ENCODE data around the gene WDR73.

DNA sequence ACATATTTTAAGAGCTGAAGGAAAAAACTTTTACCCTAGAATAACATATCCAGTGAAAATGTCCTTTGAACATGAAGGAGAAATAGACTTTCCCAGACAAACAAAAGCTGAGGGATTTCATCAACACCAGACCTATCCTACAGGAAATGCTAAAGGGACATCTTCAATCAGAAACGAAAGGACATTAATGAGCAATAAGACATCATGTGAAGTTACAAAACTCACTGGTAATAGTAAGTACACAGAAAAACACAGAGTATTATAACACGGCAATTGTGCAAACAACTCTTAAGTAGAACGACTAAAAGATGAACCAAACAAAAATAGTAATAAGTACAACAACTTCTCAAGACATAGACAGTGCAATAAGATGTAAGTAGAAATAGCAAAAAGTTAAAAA is 56.8 kb downstream of the WDR73 start:
- no peak for TF ChIP-seq TBP (optimal IDR thresholded peaks at IDR 0.05; ENCODE audit: low read depth, low read length)
- TF ChIP-seq, protein P1, sequence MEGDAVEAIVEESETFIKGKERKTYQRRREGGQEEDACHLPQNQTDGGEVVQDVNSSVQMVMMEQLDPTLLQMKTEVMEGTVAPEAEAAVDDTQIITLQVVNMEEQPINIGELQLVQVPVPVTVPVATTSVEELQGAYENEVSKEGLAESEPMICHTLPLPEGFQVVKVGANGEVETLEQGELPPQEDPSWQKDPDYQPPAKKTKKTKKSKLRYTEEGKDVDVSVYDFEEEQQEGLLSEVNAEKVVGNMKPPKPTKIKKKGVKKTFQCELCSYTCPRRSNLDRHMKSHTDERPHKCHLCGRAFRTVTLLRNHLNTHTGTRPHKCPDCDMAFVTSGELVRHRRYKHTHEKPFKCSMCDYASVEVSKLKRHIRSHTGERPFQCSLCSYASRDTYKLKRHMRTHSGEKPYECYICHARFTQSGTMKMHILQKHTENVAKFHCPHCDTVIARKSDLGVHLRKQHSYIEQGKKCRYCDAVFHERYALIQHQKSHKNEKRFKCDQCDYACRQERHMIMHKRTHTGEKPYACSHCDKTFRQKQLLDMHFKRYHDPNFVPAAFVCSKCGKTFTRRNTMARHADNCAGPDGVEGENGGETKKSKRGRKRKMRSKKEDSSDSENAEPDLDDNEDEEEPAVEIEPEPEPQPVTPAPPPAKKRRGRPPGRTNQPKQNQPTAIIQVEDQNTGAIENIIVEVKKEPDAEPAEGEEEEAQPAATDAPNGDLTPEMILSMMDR (IDR thresholded peaks at IDR 0.05 in 2 of 3, conservative IDR thresholded peaks at IDR 0.05 in 1 of 3; ENCODE audit: insufficient read depth in 2 of 3, low read depth in 1 of 3, low read length in 3 of 3), result no peak
- TF ChIP-seq, protein P2, sequence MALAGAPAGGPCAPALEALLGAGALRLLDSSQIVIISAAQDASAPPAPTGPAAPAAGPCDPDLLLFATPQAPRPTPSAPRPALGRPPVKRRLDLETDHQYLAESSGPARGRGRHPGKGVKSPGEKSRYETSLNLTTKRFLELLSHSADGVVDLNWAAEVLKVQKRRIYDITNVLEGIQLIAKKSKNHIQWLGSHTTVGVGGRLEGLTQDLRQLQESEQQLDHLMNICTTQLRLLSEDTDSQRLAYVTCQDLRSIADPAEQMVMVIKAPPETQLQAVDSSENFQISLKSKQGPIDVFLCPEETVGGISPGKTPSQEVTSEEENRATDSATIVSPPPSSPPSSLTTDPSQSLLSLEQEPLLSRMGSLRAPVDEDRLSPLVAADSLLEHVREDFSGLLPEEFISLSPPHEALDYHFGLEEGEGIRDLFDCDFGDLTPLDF (CRISPR knock-in tag; IDR thresholded peaks at IDR 0.05), result no peak
- no peak for TF ChIP-seq IRF2 (CRISPR knock-in tag; IDR thresholded peaks at IDR 0.05)
- TF ChIP-seq, protein P3, sequence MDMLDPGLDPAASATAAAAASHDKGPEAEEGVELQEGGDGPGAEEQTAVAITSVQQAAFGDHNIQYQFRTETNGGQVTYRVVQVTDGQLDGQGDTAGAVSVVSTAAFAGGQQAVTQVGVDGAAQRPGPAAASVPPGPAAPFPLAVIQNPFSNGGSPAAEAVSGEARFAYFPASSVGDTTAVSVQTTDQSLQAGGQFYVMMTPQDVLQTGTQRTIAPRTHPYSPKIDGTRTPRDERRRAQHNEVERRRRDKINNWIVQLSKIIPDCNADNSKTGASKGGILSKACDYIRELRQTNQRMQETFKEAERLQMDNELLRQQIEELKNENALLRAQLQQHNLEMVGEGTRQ (CRISPR knock-in tag; IDR thresholded peaks at IDR 0.05), result no peak
- TF ChIP-seq, protein P4, sequence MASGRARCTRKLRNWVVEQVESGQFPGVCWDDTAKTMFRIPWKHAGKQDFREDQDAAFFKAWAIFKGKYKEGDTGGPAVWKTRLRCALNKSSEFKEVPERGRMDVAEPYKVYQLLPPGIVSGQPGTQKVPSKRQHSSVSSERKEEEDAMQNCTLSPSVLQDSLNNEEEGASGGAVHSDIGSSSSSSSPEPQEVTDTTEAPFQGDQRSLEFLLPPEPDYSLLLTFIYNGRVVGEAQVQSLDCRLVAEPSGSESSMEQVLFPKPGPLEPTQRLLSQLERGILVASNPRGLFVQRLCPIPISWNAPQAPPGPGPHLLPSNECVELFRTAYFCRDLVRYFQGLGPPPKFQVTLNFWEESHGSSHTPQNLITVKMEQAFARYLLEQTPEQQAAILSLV (tag; IDR thresholded peaks at IDR 0.05), result no peak
- no peak for TF ChIP-seq ZNF384 (IDR thresholded peaks at IDR 0.05; ENCODE audit: low read depth, low read length)
- no peak for TF ChIP-seq POLR2A (conservative IDR thresholded peaks at IDR 0.05)
